LNCAP (cell line): ENCODE measurements around the gene LIPT1.

Source experiments
- TF ChIP-seq, protein P1 (sequence below): fragments of 450-650 bp; IDR thresholded peaks from 2 replicates; pipeline ENCODE4 v1.5.1; 2017; ENCODE audit warnings: mild to moderate bottlenecking

LIPT1 gene

DNA sequence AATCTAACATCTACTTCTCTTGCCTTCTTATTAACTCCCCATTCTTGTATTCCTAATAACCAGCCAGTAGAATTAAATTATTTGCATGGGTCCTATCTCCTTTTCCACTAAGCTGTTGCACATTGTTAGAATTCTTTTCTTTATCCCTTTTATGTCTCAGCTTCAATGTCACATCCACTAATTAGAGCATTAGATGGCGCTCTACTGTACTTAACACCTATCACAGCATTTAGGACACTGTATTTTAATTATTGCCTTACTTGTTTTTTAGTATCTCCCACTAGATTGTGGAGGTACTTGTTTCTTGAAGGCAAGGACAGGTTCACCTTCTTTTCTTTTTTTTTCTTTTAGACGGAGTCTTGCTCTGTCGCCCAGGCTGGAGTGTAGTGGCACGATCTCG is 3.8 kb downstream of the LIPT1 start:
- TF ChIP-seq, protein P1, sequence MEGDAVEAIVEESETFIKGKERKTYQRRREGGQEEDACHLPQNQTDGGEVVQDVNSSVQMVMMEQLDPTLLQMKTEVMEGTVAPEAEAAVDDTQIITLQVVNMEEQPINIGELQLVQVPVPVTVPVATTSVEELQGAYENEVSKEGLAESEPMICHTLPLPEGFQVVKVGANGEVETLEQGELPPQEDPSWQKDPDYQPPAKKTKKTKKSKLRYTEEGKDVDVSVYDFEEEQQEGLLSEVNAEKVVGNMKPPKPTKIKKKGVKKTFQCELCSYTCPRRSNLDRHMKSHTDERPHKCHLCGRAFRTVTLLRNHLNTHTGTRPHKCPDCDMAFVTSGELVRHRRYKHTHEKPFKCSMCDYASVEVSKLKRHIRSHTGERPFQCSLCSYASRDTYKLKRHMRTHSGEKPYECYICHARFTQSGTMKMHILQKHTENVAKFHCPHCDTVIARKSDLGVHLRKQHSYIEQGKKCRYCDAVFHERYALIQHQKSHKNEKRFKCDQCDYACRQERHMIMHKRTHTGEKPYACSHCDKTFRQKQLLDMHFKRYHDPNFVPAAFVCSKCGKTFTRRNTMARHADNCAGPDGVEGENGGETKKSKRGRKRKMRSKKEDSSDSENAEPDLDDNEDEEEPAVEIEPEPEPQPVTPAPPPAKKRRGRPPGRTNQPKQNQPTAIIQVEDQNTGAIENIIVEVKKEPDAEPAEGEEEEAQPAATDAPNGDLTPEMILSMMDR = no peak

DNA sequence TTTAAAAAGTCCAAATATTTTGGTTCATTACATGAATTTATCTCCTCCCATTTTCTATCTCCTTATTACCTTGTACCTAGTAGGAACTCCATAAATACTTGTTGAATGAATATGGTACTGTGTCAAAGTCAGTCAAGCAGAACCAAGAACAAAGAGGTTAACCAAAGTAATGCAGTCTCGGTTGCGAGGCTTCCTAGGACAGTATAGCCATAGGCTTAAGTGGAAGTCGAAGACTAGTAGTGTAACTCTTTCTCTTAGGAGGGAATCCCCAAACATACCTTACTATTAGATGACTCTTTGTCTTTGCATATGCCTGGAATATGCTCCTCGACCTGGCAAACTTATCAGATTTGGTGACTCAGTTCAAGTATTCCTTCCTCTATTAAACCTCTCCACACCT is 4.8 kb downstream of the LIPT1 start:
- TF ChIP-seq, protein P1 = no peak

DNA sequence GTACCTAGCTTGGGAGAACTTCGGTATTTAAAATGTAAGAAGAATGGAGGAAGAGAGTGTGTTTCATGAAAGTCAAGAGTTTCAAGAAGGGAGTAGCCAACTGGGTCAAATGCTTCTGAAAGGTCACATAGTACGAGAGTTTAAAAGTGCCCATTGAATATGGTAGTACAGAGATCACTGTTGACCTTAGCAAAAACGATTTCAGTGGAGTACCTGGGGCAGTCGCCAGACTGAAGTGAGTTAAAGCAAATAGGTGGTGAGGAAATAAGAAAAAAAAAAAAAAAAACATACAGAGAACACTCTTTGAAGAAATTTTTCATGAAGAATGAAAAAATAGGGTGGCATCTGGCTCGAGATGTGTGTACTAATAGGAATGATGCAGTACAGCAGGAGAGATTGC is 11.5 kb downstream of the LIPT1 start:
- TF ChIP-seq, protein P1 = no peak

DNA sequence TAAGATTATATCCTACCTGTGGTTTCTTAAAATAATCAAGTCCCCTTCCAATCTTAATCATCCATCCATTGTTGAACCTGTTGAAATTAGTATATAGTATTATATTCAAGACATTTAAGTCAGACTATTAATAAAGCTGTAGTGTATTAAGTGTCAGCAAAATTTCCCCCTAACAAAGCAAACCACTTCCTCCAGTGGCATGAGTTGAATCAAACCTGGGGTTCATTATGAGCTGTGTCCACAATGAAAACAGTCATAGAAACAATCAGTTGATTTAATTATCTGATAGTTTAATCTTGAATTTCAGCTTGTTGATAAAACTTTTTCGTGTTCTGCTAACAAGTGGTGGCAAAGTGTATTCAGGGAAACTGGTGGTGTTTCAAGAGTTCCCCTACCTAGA is 14.8 kb downstream of the LIPT1 start:
- TF ChIP-seq, protein P1 = no peak

DNA sequence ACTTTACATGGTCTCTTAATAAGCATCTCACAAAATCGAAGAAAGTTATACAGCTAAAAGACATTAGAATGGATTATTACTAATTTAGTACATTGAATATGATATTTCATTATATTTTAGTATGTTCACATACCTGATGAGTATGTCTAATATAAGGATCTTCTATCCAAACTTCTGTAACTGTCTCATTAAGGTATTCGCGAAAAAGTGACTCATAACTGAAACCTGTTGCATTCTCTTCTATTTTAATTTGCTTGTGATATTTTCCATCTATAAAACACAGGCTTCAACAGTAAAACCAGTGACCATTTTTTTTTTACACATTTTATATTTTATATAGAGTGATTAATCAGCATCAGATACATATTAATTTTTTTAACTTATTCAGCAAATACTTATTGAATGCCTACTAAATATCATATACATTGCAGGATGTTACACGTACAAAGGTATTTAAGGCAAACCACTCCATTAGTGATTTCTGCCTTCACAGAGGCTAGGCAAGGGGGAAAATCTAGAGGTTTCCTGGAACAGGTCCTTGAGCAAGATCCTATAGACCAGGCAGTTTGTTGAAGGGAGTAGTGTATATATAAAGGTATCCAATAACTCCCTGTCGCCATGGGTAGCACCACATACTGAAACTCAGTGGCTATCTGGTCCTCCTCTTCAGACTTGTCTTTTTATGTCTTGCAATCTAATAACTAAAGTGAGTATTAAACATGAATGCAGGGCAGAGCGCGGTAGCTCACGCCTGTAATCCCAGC is 16.8 kb downstream of the LIPT1 start:
- TF ChIP-seq, protein P1 = no peak

DNA sequence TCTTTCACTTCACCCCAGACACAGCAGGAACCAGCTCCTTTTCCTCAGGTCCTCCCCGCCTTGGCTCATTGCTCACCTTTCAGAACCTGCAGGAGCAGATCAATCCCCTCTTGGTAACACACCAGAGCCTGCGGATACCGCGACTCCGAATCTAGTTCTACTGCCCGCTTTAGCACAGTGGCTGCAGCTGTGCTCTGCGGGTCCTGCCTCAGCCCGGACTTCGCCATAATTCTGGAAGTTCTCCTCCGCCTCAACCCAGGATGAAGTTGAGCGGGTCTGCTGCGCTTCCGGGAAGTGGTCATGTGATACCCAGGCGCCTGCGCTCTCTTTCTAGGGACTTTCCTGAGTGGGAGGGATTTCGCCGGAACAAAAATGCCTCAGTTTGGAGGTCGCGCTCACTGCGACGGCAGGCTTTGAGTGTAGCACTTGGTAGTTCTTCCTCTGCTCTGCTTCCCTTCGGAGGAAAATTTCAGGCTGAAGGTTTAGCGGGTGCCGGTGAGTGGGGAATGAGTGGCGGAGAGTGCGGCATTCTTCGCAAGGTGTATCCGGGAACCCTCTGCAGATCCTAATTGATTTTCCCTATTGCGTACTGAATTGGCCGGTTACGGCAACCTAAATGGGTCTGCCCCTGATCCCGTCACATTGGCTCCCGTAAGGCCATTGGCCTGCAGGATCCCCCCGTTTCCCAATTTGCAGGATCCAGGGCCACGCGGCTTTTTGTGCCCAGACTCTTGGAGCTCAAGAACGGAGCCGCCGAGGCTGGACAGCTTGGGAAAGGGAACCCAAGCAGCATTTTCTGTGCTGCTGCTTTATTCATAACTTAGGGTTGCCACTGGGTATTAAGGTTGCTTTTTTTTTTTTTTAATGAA is 26.2 kb downstream of the LIPT1 start, which contains the start of the genes MITD1 and MRPL30:
MITD1 (minus strand) TSS at position 304 of the 869 bp plus-strand sequence; CDS start at position 227, 77 bp downstream.
MRPL30 (plus strand) TSS at position 430 of the 869 bp plus-strand sequence. CDS start 5,020 bp downstream, outside the sequence.
- TF ChIP-seq, protein P1 = no peak

DNA sequence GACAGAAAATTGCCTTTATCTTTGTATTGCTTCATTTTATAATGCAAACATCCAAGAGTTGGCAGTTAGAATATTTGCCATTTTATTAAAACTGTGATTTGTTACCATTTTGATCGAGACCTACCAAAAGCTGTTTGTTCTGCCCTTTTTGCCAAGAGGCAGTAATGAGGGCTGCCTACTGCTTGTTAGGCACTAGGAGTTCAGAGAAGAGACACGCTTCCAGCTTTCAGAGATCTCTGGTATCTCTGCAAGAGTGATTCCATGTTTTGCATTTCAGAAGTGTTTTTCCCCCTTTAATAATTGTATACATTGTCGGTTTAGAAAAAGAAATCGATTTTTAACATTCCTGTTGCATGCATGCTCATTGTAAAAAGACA is 26.8 kb downstream of the LIPT1 start:
- TF ChIP-seq, protein P1 = no peak
